Stimulated activated CD8-positive, alpha-beta memory T cell treated with anti-CD3 and anti-CD28 coated beads, Interleukin-7, amount 100 ng/mL, for 1 hour (primary cell): ENCODE measurements around the gene WASF2.
"Not testable (repeated sequence)": the region's sequence is repeated elsewhere in the genome, so short reads cannot be mapped to it uniquely, and the experiment has no call there.

Experiments
- DNase-seq, 2 donors: peaks; one replicate each; pipeline ENCODE4 v3.0.0-alpha.2; 2020; ENCODE audit warnings: low read depth in 2 of 2

WASF2 gene

DNA sequence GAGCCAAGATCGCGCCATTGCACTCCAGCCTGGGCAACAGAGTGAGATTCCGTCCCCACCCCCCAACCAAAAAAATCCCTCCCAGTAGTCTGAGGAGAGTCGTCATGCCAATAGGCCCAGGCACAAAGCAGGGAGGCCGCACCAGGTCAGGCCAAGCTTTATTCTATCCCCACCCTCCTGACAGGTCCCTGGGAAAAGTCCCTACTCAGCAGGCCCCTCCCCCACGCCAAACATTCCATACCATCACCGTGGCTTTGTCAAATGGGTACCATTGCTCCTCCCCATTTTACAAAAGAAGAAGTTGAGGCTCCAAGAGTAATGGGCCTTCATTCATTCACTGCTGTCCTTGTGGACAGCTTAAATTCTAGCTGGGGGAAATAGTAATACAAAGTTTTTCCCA is 92.2 kb downstream of the WASF2 start:
- no peak for DNase-seq

DNA sequence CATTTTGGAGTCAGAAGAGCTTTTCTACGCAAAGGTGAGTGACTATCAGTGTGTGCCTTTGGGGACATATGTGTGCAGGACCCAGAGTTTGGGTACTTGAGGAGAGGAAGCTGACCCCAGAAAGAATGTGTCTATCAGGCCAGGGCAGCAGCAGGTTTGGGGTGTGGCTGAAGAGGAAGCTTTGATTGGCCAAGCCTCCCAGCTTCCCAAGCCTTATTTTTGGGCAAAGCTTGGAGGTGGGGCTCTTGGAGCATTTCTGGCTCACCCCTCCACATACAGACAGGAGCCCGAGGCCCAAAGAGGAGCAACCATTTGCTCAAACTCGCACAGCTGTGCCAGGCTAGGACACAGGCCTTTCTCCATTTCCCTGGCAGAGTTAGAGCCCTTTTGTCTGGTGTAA is 92.9 kb downstream of the WASF2 start:
- no peak for DNase-seq

DNA sequence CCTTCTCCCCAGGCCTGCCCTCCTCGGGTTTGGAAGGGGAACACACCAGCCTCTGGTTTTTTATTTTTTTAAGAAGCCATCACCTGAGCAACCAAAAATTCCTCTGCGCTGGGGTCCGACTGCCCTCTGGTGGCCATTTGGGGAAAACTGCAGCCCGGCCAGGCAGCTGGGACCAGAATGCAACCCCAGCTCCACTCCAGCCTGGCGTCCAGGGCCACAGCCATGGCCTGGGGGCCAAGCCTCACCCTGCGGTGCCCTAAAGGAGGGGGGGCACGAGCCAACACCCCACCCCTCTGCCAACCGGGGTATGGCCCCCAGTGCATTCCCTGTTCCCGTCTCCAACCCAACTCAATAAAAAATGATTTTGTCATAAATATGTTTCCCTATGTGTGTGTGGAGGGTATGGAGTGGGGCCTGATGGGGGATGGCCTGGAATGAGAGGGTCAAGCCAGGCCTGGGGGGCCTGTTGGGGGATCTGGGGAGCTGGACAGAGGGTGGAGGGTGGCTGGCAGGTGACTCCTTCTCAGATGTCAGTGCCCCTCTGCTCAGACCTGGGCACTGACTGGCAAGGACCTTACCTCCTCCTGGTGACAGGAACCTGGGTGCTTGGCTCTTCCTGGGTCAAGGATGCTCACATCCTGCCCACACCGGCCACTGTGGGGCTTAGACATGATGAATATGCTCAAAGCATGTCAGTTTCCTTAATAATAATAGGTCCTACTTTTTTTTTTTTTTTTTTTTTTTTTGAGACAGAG is 94.3 kb downstream of the WASF2 start:
- peak; percentile 56 for DNase-seq

DNA sequence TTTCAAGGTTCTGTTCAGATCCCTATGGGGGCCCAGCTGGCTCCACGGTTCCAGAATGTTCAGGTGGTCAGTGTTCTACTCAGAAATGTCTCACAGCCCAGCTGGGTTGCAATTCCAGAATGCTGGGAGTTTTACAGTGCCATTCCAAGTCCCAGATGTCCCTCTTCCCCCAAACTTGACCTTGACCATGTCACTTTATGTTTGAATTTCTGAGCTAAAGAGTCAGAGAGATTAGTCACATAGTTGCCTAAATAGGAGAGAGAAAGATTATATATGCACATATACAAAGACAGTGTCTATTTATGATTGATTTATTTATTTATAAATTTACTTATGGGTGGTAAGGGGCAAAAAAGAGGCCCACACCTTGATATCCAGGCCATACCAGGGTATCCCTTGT is 95.0 kb downstream of the WASF2 start:
- DNase-seq, result no peak

DNA sequence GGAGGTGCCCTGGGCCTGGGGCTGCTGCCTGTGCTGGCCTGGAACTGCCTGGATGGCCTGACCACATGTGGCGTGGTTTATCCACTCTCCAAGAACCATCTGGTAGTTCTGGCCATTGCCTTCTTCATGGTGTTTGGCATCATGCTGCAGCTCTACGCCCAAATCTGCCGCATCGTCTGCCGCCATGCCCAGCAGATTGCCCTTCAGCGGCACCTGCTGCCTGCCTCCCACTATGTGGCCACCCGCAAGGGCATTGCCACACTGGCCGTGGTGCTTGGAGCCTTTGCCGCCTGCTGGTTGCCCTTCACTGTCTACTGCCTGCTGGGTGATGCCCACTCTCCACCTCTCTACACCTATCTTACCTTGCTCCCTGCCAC is 95.7 kb downstream of the WASF2 start:
- DNase-seq, result no peak

DNA sequence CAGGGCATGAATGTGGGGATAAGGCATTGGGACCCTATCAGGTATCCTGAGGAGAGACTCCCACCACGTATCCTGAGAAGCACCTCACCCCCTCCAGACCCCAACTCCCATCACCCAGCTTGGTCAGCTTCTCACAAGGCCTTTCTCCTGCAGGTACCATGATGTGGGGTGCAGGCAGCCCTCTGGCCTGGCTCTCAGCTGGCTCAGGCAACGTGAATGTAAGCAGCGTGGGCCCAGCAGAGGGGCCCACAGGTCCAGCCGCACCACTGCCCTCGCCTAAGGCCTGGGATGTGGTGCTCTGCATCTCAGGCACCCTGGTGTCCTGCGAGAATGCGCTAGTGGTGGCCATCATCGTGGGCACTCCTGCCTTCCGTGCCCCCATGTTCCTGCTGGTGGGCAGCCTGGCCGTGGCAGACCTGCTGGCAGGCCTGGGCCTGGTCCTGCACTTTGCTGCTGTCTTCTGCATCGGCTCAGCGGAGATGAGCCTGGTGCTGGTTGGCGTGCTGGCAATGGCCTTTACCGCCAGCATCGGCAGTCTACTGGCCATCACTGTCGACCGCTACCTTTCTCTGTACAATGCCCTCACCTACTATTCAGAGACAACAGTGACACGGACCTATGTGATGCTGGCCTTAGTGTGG is 96.2 kb downstream of the WASF2 start:
- DNase-seq, result no peak

DNA sequence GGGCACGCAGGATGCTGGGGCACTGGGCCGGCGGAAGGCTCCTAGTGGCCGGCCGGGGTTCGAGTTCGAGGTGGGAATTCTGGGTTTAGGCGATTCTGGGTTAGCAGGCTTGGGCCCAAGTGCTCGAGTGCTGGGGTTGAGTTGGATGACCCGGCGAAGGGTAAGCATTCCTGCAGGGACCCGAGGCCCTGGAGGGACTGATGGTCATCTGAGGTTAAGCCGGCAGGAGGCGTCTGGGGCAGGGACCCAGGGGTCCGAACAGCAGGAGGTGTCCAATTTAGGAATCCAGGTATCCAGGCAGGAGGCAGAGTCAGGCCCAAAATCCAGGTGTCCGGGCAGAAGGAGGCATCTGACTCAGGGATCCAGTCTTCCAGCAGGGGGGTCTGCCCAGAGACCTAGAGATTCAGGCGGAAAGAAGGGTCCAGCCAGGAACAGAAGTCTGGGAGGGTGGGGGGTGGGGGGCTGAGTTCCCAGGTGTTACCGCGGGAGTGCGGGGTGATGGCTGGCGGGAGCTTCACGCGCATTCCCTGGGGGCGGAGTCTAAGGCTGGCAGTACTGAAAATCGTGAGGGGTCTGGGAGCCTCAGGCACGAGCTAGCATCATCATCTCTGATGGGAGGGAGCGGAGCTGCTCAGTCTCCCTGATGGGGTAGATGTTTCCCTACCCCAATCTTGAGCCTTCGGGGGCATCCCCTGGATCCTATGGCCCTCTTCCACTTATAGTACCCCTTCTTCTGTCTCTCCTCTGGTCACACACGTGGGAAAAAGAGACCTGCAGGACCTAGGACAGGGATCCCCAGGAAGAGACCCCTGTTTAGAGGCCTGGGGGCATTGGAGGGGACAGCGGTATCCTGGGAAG is 97.0 kb downstream of the WASF2 start:
- no peak for DNase-seq

DNA sequence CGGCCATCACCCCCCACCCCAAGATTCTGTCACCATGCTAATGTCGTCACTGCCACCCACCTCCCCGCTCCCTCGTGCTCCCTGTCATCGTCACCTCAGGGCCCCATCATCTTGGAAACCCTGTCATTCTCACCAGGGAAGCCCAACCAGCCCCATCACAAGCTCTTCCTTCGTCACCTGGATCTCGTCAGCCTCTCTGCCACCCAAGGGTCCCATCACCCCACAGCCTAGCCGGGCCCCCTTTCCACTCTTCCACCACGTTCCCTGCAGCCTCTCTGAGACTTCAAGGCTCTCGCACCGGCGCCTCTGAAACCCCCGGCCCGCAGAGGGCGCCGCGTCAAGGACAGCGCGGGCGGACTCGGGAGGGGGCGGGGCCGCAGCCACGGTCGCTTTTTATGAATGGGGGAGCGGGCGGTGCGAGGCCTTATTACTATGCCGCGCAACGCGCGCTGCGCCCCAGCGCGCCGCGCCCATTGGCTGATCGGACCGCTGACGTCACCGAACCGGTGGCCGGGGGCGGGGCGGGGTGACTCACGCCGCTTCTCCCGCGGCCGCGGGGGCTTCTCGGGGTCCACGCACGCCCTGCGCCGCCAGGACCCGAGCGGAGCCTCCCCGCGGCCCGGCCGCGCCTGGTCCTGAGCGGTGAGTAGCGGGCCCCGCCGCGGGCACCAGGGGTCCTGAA is 97.7 kb downstream of the WASF2 start, which contains the start of gene GPR3:
TSS of gene GPR3 (plus strand) at position 527 of the 682 bp plus-strand sequence. CDS start 1,177 bp downstream, outside the sequence.
- DNase-seq, result peak; percentile 86

DNA sequence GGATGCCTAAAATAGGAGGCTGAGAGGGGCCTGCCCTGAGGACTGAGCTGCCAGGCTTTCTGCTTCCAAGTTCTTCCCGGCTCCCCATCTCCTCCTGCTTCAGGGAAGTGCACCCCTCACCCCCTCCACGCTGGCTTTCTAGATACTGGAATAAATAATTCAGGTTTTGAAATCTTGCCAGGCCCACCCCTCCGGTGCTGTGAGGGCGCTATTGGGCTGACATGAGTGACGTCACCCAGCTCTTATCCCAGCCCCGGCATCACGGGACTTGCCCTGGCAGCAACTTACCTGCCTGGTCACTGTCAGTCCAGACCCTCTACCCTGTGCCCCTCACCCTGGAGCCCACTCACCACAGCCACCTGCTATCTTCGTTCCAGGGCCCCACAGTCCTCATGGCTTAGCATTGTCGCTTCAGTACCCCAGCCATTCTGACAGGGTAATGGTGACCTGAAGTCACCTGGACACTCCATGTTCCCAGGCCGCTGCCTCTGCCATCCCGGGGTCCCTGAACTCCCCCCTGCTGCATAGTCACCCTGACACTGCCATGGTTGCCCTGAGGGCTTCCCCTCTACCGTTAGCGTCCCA is 98.4 kb downstream of the WASF2 start:
- DNase-seq, result no peak

DNA sequence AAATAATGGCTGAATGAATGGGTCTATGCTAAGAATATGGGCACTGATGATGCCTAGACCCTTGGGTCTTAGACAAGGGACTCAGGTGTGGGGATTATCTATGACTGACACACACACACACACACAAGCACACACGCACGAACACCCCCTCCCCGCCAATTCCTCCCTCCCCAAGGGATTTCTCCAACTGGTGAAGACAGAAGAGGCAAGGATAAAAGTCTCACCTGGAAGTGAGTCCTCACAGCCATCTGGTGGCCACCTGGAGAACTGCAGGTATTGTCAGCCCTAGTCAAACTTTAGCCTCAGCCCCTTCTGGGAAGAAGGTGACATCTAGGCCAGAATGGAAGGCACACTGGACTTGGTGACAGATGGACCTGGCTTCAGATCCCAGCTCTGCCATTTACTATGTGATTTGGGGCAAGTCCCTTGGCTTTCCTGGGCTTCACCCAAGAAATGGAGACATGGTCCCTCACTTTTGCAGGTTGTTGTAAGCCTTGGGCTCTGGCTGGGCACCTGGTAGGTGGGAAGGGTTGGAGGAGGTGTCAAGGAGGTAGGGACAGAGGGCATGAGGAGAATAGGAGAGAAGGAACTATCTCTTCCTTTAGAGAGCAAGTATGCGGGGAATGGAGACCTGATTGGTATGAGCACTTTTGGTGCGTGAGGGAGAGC is 101.5 kb downstream of the WASF2 start:
- peak; percentile 52 to 63 for DNase-seq

DNA sequence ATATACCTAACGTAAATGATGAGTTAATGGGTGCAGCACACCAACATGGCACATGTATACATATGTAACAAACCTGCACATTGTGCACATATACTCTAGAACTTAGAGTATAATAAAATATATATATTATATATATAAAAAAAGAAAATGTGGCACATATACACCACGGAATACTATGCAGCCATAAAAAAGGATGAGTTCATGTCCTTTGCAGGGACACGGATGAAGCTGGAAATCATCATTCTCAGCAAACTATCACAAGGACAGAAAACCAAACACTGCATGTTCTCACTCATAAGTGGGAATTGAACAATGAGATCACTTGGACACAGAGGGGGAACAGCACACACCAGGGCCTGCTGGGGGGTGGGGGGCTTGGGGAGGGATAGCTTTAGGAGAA is 105.2 kb downstream of the WASF2 start:
- DNase-seq, result not testable (repeated sequence)

DNA sequence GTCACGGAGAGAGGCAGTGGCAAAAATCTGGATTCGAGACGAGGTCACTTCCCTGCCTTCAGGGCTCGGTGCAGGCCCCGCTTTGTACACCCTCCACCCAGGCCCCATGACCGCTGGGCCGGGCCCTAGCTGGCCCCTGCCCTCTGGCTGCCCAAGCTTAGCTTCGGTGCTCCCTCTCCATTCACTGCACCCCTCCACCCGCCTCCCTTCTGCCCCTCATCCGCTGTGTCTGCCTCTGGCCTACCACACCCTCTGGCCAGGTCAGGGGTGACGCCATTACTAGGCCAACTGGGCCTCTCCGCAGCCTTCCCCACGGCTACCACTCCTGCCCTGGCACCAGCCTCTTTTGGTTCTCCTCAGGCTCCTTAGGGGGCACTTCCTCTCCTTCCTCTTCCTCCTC is 106.3 kb downstream of the WASF2 start:
- no peak for DNase-seq

DNA sequence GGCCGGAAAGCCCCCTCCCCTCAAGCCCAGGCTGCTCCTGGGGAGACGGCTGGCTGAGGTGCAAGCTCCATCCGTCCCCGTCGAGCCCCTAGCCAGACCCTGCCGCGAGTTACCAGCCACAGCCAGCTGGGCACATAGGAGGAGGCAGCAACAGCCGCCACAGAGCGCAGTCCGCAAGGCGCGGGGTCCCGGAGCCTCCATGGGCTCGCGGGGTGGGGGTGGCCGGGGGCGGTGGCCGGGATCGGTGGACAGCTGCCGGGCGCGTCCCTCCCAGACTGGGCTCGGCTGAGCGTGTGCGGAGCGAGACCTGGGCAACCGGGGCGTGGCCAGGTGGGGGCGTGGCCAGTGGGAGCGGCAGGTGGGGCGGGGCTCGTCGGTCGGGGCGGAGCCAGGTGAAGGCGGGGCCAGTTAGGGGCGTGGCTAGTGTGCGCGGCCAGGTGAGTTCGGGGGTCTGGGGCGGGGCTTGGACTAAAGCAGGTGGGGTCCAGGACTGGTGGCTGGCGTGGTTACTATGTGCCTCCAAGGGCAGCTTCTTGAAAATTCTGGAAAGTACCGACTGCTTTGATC is 106.8 kb downstream of the WASF2 start, which contains the start of gene CD164L2:
TSS of gene CD164L2 (minus strand) at position 295 of the 567 bp plus-strand sequence. CDS start at position 201, 94 bp downstream.
- DNase-seq, result no peak

DNA sequence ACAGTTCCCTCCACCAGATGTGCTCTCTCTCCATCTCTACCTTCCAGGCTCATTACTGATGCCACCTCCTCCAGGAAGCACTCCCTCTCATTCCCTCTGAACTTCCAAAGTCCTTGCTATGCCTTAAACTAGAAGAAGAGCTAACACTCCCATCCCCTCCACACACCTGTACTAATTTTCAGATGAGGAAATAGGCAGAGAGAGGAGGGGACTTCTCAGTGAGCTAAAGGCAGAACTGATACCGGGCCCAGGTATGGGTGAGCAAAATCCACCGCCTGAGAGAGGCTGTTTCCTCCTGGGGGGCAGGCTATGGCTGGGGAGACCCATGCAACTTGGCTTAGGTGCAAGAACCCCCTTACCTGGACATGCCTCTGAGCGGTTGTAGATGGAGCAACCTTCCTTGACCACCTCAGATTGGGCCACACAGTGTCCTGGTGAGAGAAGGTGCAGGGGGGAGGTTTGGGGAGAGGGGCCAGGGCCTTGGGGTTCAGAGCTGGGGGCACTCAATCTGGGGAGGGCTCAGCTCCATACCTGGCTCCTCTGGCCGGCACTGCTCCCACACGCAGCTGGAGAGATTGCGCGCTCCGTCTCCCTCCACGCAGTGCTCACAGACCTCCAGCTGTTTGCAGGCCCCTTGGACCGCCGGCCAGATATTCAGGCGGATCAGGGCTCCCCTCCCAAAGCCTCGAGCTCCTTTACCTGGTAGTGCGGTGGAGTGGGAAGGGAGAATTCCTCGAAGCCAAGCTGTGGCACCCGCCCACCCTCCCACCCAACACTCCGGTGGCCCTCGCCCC is 107.8 kb downstream of the WASF2 start:
- no peak for DNase-seq

DNA sequence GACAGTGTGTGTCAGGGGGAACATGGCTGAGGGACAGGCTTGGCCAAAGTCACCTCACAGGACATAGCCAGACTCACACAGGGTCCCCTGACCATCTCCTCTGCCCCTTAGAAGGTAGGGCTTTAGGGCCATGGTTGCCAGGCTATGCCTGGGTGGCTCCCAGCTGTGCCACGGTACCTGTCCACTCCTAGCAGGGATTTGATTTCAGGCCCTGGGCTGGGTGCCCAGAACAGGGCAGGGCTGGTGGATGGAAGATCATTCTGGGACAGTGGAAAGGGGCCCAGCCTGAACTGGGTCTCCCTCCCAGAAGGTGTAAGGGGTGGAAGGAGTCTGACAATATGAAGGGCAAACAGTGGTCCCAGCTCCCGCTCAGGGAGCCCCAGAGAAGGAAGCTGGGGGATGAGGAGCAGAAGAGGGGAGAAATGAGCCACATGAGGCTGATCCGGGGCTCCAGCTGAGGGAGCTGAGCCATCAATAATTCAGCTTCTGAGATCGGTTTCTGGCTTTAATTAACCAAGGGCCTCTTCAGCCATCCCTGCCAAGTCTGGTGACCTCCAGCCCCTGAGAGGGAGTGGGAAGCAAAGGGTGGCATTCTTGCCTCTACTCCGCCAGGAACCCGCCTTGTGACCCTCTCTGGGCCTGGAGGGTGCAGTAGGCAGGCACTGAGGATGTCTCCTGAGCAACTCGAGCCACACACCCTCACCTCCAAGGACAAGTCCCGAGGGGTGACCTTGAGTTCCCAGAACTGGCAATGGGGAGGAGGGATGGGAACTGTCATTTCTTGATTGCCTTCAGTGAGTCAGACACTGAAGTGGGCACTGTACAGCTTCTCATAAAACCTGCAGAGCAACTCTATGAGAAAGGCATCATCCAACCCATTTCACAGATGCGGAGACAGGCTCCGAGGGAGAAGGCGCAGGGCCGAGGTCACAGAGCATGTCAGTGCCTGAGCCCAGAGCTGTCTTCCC is 108.9 kb downstream of the WASF2 start:
- DNase-seq, result no peak

DNA sequence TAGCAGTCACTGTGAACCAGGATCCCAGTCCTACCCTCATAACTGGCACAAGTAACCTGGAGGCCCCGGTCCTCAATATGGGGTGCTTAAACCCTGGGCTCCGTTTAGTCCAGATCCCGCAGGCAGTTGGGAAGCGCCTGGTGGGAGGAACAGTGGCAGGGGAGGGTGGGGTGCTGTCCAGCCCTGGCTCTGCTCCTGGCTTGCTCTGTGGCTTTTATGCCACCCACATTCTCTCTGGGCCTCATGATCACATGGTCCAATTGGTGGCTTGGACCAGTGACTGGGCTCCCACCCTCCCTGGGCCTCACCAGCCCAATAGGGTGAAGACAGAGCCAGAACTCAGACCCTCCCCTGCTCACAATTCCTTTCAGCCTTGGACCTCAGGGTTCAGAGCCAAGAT is 109.7 kb downstream of the WASF2 start:
- no peak for DNase-seq

DNA sequence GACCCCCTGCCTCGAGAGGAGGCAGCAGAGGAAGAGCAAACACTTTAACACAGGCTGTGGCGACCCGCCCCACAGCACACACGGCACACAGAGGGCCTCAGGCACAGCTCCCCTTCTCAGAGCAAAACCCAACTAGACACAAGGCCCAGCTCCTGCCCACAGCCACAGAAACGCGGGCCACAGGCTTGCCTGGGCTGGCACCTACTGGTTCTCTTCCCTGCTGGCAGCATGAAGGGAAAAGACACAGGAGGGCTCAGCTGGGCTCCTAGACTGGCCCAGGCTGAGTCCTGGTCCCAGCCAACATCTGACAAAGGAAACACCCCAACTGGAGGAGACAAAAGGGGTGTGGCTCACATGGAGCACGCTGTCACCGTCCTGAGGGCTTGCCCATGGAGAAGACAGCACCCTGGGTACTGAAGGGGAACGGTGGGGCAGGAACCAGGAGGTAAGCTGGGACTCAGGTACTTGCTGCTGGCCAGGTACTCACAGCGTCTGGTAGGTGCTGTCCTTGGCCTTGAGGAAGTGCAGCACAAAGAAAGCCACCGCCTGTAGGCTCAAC is 110.3 kb downstream of the WASF2 start:
- DNase-seq, result no peak
